ENCODE measurements around the gene SP110. TPM values are rescaled to one million over a fixed set of nuclear protein-coding genes. Genes with fewer than 3 reads are reported as not detected.

Gene SP110
- total and polyA plus RNA-seq, 9 of the 15 experiments (the other 6 are each of a cell fraction or from before 2014, with no cell fraction given), result 3.6 to 11.0 (median 7.1) TPM

- ATAC-seq (no peak), FAIRE-seq (no peak), DNase-seq (ENCODE audit: extremely low read depth in 1 of 4, low spot score in 3 of 4) (no peak)
- Histone ChIP-seq H3K4me3 (no peak overlapping the region), H3K9ac (ENCODE audit: insufficient read depth in 1 of 2, low read depth in 2 of 2, low read length in 2 of 2) (no peak overlapping the region), H2AFZ (ENCODE audit: low read depth, low read length) (no peak overlapping the region), H3K36me3 (ENCODE audit: control insufficient read depth, insufficient read depth, low read length) (no peaks in the 10 kb centered on the region), H3K9me3 (replicated peaks; ENCODE audit: control insufficient read depth, insufficient read depth, low read depth, low read length) (no peaks in the 10 kb centered on the region), H3K4me1 (replicated peaks in 1 of 2; ENCODE audit: control insufficient read depth in 2 of 2, insufficient read depth in 2 of 2, low read length in 2 of 2) (no peaks in the 10 kb centered on the region), H3K9me1 (ENCODE audit: control insufficient read depth, insufficient read depth, low read length) (no peaks in the 10 kb centered on the region), H3K4me2 (ENCODE audit: insufficient read depth, low read length) (no peak overlapping the region), H3K27me3 (ENCODE audit: control insufficient read depth in 2 of 2, insufficient read depth in 2 of 2, low read length in 2 of 2) (no peaks in the 10 kb centered on the region; a peak in 1 of 5 replicates), H4K20me1 (replicated peaks; ENCODE audit: control insufficient read depth, insufficient read depth, low read length) (no peaks in the 10 kb centered on the region), H3K79me2 (ENCODE audit: control insufficient read depth, insufficient read depth, low read length) (no peaks in the 10 kb centered on the region), H3K27ac (ENCODE audit: extremely low read depth, low read depth, low read length) (no peak overlapping the region)
- TF ChIP-seq ATF6 (CRISPR knock-in tag; IDR thresholded peaks at IDR 0.05) (no peak), E2F3 (CRISPR knock-in tag; IDR thresholded peaks at IDR 0.05) (no peak), ZBED1 (IDR thresholded peaks at IDR 0.05) (no peak), KLF1 (tag; IDR thresholded peaks at IDR 0.05) (no peak), BACH1 (tag; IDR thresholded peaks at IDR 0.05) (no peak), KHSRP (IDR thresholded peaks at IDR 0.05) (no peak), TEAD4 (IDR thresholded peaks at IDR 0.05; ENCODE audit: low read length) (no peak), TEAD4 (CRISPR knock-in tag; IDR thresholded peaks at IDR 0.05; ENCODE audit: borderline replicate concordance) (no peak), KLF6 (CRISPR knock-in tag; IDR thresholded peaks at IDR 0.05; ENCODE audit: borderline replicate concordance) (no peak), ETS2 (tag; IDR thresholded peaks at IDR 0.05; ENCODE audit: borderline replicate concordance, poor library complexity, severe bottlenecking) (no peak), SMARCE1 (IDR thresholded peaks at IDR 0.05) (no peak), CEBPZ (IDR thresholded peaks at IDR 0.05; ENCODE audit: borderline replicate concordance, low read depth, low read length) (no peak), NONO (IDR thresholded peaks at IDR 0.05; ENCODE audit: low read depth in 2 of 2, low read length in 1 of 2) (no peak)
- TF ChIP-seq, protein P1, sequence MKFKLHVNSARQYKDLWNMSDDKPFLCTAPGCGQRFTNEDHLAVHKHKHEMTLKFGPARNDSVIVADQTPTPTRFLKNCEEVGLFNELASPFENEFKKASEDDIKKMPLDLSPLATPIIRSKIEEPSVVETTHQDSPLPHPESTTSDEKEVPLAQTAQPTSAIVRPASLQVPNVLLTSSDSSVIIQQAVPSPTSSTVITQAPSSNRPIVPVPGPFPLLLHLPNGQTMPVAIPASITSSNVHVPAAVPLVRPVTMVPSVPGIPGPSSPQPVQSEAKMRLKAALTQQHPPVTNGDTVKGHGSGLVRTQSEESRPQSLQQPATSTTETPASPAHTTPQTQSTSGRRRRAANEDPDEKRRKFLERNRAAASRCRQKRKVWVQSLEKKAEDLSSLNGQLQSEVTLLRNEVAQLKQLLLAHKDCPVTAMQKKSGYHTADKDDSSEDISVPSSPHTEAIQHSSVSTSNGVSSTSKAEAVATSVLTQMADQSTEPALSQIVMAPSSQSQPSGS (CRISPR knock-in tag; IDR thresholded peaks at IDR 0.05), result no peak
- TF ChIP-seq, protein P2, sequence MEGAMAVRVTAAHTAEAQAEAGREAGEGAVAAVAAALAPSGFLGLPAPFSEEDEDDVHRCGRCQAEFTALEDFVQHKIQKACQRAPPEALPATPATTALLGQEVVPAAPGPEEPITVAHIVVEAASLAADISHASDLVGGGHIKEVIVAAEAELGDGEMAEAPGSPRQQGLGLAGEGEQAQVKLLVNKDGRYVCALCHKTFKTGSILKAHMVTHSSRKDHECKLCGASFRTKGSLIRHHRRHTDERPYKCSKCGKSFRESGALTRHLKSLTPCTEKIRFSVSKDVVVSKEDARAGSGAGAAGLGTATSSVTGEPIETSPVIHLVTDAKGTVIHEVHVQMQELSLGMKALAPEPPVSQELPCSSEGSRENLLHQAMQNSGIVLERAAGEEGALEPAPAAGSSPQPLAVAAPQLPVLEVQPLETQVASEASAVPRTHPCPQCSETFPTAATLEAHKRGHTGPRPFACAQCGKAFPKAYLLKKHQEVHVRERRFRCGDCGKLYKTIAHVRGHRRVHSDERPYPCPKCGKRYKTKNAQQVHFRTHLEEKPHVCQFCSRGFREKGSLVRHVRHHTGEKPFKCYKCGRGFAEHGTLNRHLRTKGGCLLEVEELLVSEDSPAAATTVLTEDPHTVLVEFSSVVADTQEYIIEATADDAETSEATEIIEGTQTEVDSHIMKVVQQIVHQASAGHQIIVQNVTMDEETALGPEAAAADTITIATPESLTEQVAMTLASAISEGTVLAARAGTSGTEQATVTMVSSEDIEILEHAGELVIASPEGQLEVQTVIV (CRISPR knock-in tag; IDR thresholded peaks at IDR 0.05; ENCODE audit: borderline replicate concordance), result no peak
- no TSS peak for BruUV-seq (replicated peaks)
- intact Hi-C loops (cut with micrococcal nuclease), result no loop called here
- in situ Hi-C loops (cut with MboI), result no loop called here
- WGBS (ENCODE audit: insufficient coverage, low coverage, missing lambda C conversion rate), result 18% methylated on average over 2 of the region's 2 CpGs
- ChIA-PET CTCF (ENCODE audit: low intra/inter-chr PET ratio) (no interaction called here), POLR2A (no interaction called here)
Measured at GRCh38 chr2:230181195-230181594, 38.6 kb downstream of the SP110 start.

Data from K562 (cell line).